ENCODE results near the gene UTRN. TPM values are rescaled to one million over a fixed set of nuclear protein-coding genes. Genes with fewer than 3 reads are reported as not detected.

The UTRN gene
- total and polyA plus RNA-seq, 2 experiments from 2014 or later = 53.9 to 121 TPM

DNA sequence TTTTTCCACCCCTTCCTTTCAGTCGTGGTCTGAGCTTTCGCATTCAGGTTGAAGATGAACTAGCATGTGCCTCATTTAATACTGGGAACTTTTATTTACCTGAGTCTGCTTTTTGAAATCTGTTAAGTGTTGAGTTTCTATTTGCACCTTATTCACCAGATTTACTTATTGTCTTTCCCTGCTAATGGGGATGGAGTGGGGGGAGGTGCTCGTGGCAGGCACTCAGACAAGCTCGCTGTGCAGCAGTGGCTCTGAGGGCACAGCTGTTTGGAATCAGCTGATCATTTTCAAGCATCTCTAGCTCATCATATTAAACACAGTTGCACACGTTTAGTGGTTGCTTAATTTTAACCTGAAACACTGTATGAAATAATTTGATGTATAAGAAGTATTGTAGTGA is 35.6 kb downstream of the UTRN start (continued):
- no peak for TF ChIP-seq ZNF331 (CRISPR knock-in tag; IDR thresholded peaks at IDR 0.05; ENCODE audit: low read depth)
- no peak for TF ChIP-seq NANOG (IDR thresholded peaks at IDR 0.05; ENCODE audit: borderline replicate concordance)
- TF ChIP-seq, protein P1, sequence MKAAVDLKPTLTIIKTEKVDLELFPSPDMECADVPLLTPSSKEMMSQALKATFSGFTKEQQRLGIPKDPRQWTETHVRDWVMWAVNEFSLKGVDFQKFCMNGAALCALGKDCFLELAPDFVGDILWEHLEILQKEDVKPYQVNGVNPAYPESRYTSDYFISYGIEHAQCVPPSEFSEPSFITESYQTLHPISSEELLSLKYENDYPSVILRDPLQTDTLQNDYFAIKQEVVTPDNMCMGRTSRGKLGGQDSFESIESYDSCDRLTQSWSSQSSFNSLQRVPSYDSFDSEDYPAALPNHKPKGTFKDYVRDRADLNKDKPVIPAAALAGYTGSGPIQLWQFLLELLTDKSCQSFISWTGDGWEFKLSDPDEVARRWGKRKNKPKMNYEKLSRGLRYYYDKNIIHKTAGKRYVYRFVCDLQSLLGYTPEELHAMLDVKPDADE (IDR thresholded peaks at IDR 0.05) = no peak
- TF ChIP-seq, protein P2, sequence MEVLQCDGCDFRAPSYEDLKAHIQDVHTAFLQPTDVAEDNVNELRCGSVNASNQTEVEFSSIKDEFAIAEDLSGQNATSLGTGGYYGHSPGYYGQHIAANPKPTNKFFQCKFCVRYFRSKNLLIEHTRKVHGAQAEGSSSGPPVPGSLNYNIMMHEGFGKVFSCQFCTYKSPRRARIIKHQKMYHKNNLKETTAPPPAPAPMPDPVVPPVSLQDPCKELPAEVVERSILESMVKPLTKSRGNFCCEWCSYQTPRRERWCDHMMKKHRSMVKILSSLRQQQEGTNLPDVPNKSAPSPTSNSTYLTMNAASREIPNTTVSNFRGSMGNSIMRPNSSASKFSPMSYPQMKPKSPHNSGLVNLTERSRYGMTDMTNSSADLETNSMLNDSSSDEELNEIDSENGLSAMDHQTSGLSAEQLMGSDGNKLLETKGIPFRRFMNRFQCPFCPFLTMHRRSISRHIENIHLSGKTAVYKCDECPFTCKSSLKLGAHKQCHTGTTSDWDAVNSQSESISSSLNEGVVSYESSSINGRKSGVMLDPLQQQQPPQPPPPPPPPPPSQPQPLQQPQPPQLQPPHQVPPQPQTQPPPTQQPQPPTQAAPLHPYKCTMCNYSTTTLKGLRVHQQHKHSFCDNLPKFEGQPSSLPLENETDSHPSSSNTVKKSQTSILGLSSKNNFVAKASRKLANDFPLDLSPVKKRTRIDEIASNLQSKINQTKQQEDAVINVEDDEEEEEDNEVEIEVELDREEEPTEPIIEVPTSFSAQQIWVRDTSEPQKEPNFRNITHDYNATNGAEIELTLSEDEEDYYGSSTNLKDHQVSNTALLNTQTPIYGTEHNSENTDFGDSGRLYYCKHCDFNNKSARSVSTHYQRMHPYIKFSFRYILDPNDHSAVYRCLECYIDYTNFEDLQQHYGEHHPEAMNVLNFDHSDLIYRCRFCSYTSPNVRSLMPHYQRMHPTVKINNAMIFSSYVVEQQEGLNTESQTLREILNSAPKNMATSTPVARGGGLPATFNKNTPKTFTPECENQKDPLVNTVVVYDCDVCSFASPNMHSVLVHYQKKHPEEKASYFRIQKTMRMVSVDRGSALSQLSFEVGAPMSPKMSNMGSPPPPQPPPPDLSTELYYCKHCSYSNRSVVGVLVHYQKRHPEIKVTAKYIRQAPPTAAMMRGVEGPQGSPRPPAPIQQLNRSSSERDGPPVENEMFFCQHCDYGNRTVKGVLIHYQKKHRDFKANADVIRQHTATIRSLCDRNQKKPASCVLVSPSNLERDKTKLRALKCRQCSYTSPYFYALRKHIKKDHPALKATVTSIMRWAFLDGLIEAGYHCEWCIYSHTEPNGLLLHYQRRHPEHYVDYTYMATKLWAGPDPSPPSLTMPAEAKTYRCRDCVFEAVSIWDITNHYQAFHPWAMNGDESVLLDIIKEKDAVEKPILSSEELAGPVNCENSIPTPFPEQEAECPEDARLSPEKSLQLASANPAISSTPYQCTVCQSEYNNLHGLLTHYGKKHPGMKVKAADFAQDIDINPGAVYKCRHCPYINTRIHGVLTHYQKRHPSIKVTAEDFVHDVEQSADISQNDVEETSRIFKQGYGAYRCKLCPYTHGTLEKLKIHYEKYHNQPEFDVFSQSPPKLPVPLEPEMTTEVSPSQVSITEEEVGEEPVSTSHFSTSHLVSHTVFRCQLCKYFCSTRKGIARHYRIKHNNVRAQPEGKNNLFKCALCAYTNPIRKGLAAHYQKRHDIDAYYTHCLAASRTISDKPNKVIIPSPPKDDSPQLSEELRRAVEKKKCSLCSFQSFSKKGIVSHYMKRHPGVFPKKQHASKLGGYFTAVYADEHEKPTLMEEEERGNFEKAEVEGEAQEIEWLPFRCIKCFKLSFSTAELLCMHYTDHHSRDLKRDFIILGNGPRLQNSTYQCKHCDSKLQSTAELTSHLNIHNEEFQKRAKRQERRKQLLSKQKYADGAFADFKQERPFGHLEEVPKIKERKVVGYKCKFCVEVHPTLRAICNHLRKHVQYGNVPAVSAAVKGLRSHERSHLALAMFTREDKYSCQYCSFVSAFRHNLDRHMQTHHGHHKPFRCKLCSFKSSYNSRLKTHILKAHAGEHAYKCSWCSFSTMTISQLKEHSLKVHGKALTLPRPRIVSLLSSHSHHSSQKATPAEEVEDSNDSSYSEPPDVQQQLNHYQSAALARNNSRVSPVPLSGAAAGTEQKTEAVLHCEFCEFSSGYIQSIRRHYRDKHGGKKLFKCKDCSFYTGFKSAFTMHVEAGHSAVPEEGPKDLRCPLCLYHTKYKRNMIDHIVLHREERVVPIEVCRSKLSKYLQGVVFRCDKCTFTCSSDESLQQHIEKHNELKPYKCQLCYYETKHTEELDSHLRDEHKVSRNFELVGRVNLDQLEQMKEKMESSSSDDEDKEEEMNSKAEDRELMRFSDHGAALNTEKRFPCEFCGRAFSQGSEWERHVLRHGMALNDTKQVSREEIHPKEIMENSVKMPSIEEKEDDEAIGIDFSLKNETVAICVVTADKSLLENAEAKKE (CRISPR knock-in tag; IDR thresholded peaks at IDR 0.05) = no peak
- TF ChIP-seq JUNB (IDR thresholded peaks at IDR 0.05; ENCODE audit: unreplicated experiment) = no peak

- Mint-ChIP-seq H3K36me3 (ENCODE audit: low read depth) (no peaks in the 10 kb centered on the region), H3K4me1 (peaks cover 52% of the 10 kb centered on the region), H3K9me3 (no peaks in the 10 kb centered on the region), H3K4me3 (no peak overlapping the region), H3K27me3 (ENCODE audit: insufficient read depth, low read depth, poor library complexity) (no peaks in the 10 kb centered on the region), H3K27ac (no peak overlapping the region)
- DNase-seq (ENCODE audit: low spot score) (no peak), ATAC-seq (peak; percentile 48)
- no peaks in the 10 kb centered on the region for H3F3A ChIP-seq (replicated peaks; ENCODE audit: low read depth)
- no peak overlapping the region for H3K4me3 ChIP-seq
- peak overlapping the region; percentile 36; the same call in 1 of the 2 replicates for H3K27ac ChIP-seq (ENCODE audit: low read depth)
- H2AFZ ChIP-seq = no peak overlapping the region
- no peaks in the 10 kb centered on the region for H3K9me2 ChIP-seq (ENCODE audit: insufficient read depth)
- H3K4me1 ChIP-seq (ENCODE audit: insufficient read depth) = peaks cover 57% of the 10 kb centered on the region
- H4K20me1 ChIP-seq (replicated peaks; ENCODE audit: insufficient read depth) = no peaks in the 10 kb centered on the region
- no peaks in the 10 kb centered on the region for H3K36me3 ChIP-seq (ENCODE audit: insufficient read depth)
- H3K27me3 ChIP-seq (ENCODE audit: insufficient read depth) = no peaks in the 10 kb centered on the region
- peaks cover 28% of the 10 kb centered on the region for H3K79me2 ChIP-seq (replicated peaks; ENCODE audit: insufficient read depth)
- H3K4me2 ChIP-seq = peak overlapping the region; percentile 29; the same call in 1 of the 2 replicates
- TF ChIP-seq JUNB (IDR thresholded peaks at IDR 0.05; ENCODE audit: unreplicated experiment) (no peak), ZNF114 (CRISPR knock-in tag; IDR thresholded peaks at IDR 0.05) (no peak), STAT1 (IDR thresholded peaks at IDR 0.05; ENCODE audit: unreplicated experiment) (no peak), EZH2 (IDR thresholded peaks at IDR 0.05; ENCODE audit: low read depth, unreplicated experiment) (no peak), ZNF331 (CRISPR knock-in tag; IDR thresholded peaks at IDR 0.05; ENCODE audit: low read depth) (no peak), REST (IDR thresholded peaks at IDR 0.05; ENCODE audit: unreplicated experiment) (no peak)
- TF ChIP-seq, protein P1 (IDR thresholded peaks at IDR 0.05) = no peak
Measured at GRCh38 chr6:144321839-144322591, 36.9 kb downstream of the UTRN start.

All from GM23338 (cell line).